ENCODE data around the gene HEG1. TPM values are rescaled to one million over a fixed set of nuclear protein-coding genes. Genes with fewer than 3 reads are reported as not detected.
"Not testable (repeated sequence)": the region's sequence is repeated elsewhere in the genome, so short reads cannot be mapped to it uniquely, and the experiment has no call there.

HEG1 gene
- total RNA-seq, 5 donors from 2014 or later (not counting 1 experiment from before 2014, with no cell fraction given), result 22.6 to 27.6 (median 25.6) TPM

DNA sequence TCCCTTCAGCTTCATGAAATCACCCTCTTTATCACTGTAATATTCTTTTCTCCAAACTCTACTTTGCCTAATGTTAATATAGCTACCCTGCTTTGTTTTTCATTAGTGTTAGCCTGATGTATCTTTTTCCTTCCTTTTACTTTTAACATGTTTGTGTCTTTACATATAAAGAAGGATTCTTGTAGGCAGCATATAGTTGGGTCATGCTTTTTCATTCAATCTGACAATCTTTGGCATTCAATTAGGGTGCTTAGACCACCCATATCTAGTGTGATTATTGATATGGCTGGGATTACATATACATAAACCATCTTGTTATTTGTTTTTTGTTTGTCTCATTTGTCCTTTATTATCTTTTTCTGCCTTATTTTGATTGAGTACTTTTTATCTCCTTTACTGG lies 34.9 kb upstream of the HEG1 start:
- Mint-ChIP-seq H3K27me3 (no peaks in the 10 kb centered on the region), H3K4me3 (no peak overlapping the region), H3K4me1 (no peaks in the 10 kb centered on the region), H3K36me3 (no peaks in the 10 kb centered on the region), H3K27ac (no peak overlapping the region), H3K9me3 (peaks cover 0 to 7% (median 6%) of the 10 kb centered on the region in 3 donors)
- ChIA-PET POLR2A (no interaction called here), CTCF (no interaction called here)
- no peak overlapping the region for H3K27ac ChIP-seq (ENCODE audit: low read length)
- H3K9me3 ChIP-seq, result peaks cover 2% of the 10 kb centered on the region
- peaks cover 0 to 2% of the 10 kb centered on the region in 2 experiments for H3K27me3 ChIP-seq (replicated peaks in 1 of 2; ENCODE audit: control insufficient read depth in 2 of 2, extremely low read depth in 1 of 2, insufficient read depth in 2 of 2, low read length in 1 of 2)
- no peak overlapping the region for H3K4me3 ChIP-seq (ENCODE audit: control insufficient read depth in 1 of 2, extremely low read depth in 1 of 2, low read length in 1 of 2)
- no peaks in the 10 kb centered on the region for H3K36me3 ChIP-seq (ENCODE audit: control insufficient read depth in 2 of 2, extremely low read depth in 1 of 2, insufficient read depth in 1 of 2, low read length in 1 of 2)
- H3K4me1 ChIP-seq (ENCODE audit: control insufficient read depth in 1 of 2, extremely low read depth in 1 of 2, insufficient read depth in 2 of 2, low read length in 2 of 2), result no peaks in the 10 kb centered on the region
- ATAC-seq (replicated peaks in 1 of 4) (no peak), DNase-seq (no peak)

DNA sequence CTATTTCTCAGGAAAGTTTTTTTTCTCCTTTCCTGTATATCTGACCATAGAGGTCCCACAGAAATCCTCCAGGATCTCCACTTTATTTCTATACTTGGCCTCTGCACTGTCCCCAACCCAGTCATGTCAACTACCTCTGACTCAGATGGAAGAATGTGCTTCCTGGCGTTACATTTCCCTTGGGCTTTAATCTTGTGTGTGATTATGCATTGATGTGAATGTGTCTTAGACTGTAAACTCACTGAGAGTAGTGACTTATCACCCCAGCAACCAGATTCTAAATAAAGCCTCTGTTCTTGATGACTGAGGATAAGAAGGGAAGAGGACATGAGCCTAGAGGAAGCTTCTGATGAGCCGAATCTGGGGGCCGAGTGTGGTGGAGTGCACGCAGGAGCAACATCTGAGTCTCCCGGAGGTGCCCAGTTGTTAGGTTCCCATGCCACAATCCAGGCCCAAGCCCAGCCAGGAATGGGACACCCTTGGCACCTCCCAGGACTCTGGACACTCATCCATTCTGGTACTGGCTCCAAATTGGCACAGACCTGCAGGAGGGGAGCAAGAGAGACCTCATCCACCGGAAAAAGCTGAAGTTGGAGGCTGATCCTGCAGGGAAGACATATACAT lies 32.1 kb upstream of the HEG1 start:
- Histone ChIP-seq H3K4me1 (ENCODE audit: control insufficient read depth in 1 of 2, extremely low read depth in 1 of 2, insufficient read depth in 2 of 2, low read length in 2 of 2) (no peaks in the 10 kb centered on the region), H3K36me3 (ENCODE audit: control insufficient read depth in 2 of 2, extremely low read depth in 1 of 2, insufficient read depth in 1 of 2, low read length in 1 of 2) (no peaks in the 10 kb centered on the region), H3K9me3 (peaks cover 2% of the 10 kb centered on the region), H3K27me3 (replicated peaks in 1 of 2; ENCODE audit: control insufficient read depth in 2 of 2, extremely low read depth in 1 of 2, insufficient read depth in 2 of 2, low read length in 1 of 2) (no peaks in the 10 kb centered on the region), H3K4me3 (ENCODE audit: control insufficient read depth in 1 of 2, extremely low read depth in 1 of 2, low read length in 1 of 2) (no peak overlapping the region), H3K27ac (ENCODE audit: low read length) (no peak overlapping the region)
- H3K27me3 Mint-ChIP-seq, result no peaks in the 10 kb centered on the region
- 95% methylated on average over 3 of the region's 6 CpGs for WGBS (ENCODE audit: insufficient coverage)
- ChIA-PET CTCF (no interaction called here), POLR2A (no interaction called here)
- no peaks in the 10 kb centered on the region for H3K36me3 Mint-ChIP-seq
- H3K27ac Mint-ChIP-seq, result no peak overlapping the region
- H3K4me3 Mint-ChIP-seq, result no peak overlapping the region
- H3K4me1 Mint-ChIP-seq, result no peaks in the 10 kb centered on the region
- DNase-seq, result no peak
- peaks cover 0 to 7% (median 6%) of the 10 kb centered on the region in 3 donors for H3K9me3 Mint-ChIP-seq
- ATAC-seq (replicated peaks in 1 of 4), result no peak

- Mint-ChIP-seq H3K4me1 (no peaks in the 10 kb centered on the region), H3K36me3 (no peaks in the 10 kb centered on the region), H3K9me3 (no peaks in the 10 kb centered on the region), H3K4me3 (no peak overlapping the region), H3K27ac (no peak overlapping the region), H3K27me3 (no peaks in the 10 kb centered on the region)
- Histone ChIP-seq H3K36me3 (ENCODE audit: control insufficient read depth in 2 of 2, extremely low read depth in 1 of 2, insufficient read depth in 1 of 2, low read length in 1 of 2) (no peaks in the 10 kb centered on the region), H3K27ac (ENCODE audit: low read length) (no peak overlapping the region), H3K27me3 (replicated peaks in 1 of 2; ENCODE audit: control insufficient read depth in 2 of 2, extremely low read depth in 1 of 2, insufficient read depth in 2 of 2, low read length in 1 of 2) (no peaks in the 10 kb centered on the region), H3K4me1 (ENCODE audit: control insufficient read depth in 1 of 2, extremely low read depth in 1 of 2, insufficient read depth in 2 of 2, low read length in 2 of 2) (no peaks in the 10 kb centered on the region), H3K4me3 (ENCODE audit: control insufficient read depth in 1 of 2, extremely low read depth in 1 of 2, low read length in 1 of 2) (no peak overlapping the region), H3K9me3 (no peaks in the 10 kb centered on the region)
- POLR2A ChIA-PET, result no interaction called here
- ATAC-seq (replicated peaks in 1 of 4) (no peak), DNase-seq (no peak)
- CTCF ChIA-PET, result no interaction called here
Measured at GRCh38 chr3:125085166-125085565, 29.4 kb upstream of the HEG1 start.

DNA sequence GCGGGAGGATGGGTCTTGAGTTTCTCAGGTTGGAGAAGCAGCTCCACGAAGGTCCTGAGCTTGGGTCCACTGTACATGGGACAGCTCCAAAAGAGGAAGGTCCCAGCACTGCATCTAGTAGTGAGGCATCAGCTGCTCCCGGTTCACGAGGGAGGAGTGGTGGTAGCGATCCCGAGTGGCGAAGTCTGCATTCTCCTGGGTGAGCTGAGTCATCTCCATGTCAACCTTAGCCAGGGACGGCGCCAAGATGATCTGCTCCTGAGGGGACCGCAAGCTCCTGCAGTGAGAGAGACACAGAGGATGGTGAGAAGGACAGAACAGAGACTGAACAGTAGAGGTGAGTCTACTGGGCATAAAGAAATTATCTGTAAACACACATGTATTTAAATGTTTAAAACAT lies 28.0 kb upstream of the HEG1 start:
- ATAC-seq (replicated peaks in 1 of 4) (no peak), DNase-seq (no peak)
- H3K4me3 ChIP-seq (ENCODE audit: control insufficient read depth in 1 of 2, extremely low read depth in 1 of 2, low read length in 1 of 2), result no peak overlapping the region
- H3K9me3 ChIP-seq, result no peaks in the 10 kb centered on the region
- CTCF ChIA-PET, result no interaction called here
- Mint-ChIP-seq H3K27me3 (no peaks in the 10 kb centered on the region), H3K9me3 (no peaks in the 10 kb centered on the region), H3K36me3 (no peaks in the 10 kb centered on the region), H3K4me3 (no peak overlapping the region), H3K4me1 (no peaks in the 10 kb centered on the region), H3K27ac (no peak overlapping the region)
- WGBS (ENCODE audit: insufficient coverage), result 77% methylated on average over 8 of the region's 10 CpGs
- H3K4me1 ChIP-seq (ENCODE audit: control insufficient read depth in 1 of 2, extremely low read depth in 1 of 2, insufficient read depth in 2 of 2, low read length in 2 of 2), result no peaks in the 10 kb centered on the region
- POLR2A ChIA-PET, result no interaction called here
- H3K27me3 ChIP-seq (replicated peaks in 1 of 2; ENCODE audit: control insufficient read depth in 2 of 2, extremely low read depth in 1 of 2, insufficient read depth in 2 of 2, low read length in 1 of 2), result no peaks in the 10 kb centered on the region
- H3K36me3 ChIP-seq (ENCODE audit: control insufficient read depth in 2 of 2, extremely low read depth in 1 of 2, insufficient read depth in 1 of 2, low read length in 1 of 2), result no peaks in the 10 kb centered on the region
- H3K27ac ChIP-seq (ENCODE audit: low read length), result no peak overlapping the region

DNA sequence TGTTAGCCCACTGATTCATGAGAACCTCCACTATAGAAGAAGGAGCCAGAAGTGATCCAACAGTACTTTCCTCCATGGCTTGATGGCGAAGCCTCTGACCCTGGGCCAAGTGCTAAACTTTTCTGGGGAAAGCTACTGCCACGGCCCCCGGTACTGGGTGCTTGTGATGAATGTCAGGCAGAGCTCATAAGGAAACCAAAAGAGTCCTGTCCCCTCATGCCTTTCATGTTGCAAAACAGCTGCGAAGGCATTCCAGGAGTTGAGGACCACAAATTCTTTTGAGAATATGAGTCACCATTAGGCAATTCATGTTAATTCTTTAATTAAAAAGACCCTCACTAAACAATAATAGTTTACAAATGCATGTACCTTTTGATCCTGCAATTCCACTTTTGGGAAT lies 26.5 kb upstream of the HEG1 start:
- H3K4me1 ChIP-seq (ENCODE audit: control insufficient read depth in 1 of 2, extremely low read depth in 1 of 2, insufficient read depth in 2 of 2, low read length in 2 of 2); H3K36me3 ChIP-seq (ENCODE audit: control insufficient read depth in 2 of 2, extremely low read depth in 1 of 2, insufficient read depth in 1 of 2, low read length in 1 of 2); H3K27ac Mint-ChIP-seq; ATAC-seq (replicated peaks in 1 of 4); H3K4me3 ChIP-seq (ENCODE audit: control insufficient read depth in 1 of 2, extremely low read depth in 1 of 2, low read length in 1 of 2); DNase-seq; H3K4me3 Mint-ChIP-seq; H3K36me3 Mint-ChIP-seq; H3K27me3 Mint-ChIP-seq; H3K9me3 ChIP-seq; H3K9me3 Mint-ChIP-seq; H3K27me3 ChIP-seq (replicated peaks in 1 of 2; ENCODE audit: control insufficient read depth in 2 of 2, extremely low read depth in 1 of 2, insufficient read depth in 2 of 2, low read length in 1 of 2); CTCF ChIA-PET; POLR2A ChIA-PET; H3K27ac ChIP-seq (ENCODE audit: low read length); H3K4me1 Mint-ChIP-seq: not testable (repeated sequence)
- WGBS (ENCODE audit: insufficient coverage), result no CpG with 5 or more reads among the region's 4 CpGs

GRCh38 chr3:125080077-125080476 lies 24.3 kb upstream of the HEG1 start:
- Histone ChIP-seq H3K27me3 (replicated peaks in 1 of 2; ENCODE audit: control insufficient read depth in 2 of 2, extremely low read depth in 1 of 2, insufficient read depth in 2 of 2, low read length in 1 of 2) (no peaks in the 10 kb centered on the region), H3K36me3 (ENCODE audit: control insufficient read depth in 2 of 2, extremely low read depth in 1 of 2, insufficient read depth in 1 of 2, low read length in 1 of 2) (no peaks in the 10 kb centered on the region), H3K4me1 (ENCODE audit: control insufficient read depth in 1 of 2, extremely low read depth in 1 of 2, insufficient read depth in 2 of 2, low read length in 2 of 2) (no peaks in the 10 kb centered on the region), H3K4me3 (ENCODE audit: control insufficient read depth in 1 of 2, extremely low read depth in 1 of 2, low read length in 1 of 2) (no peak overlapping the region), H3K9me3 (no peaks in the 10 kb centered on the region), H3K27ac (ENCODE audit: low read length) (no peak overlapping the region)
- DNase-seq (no peak), ATAC-seq (replicated peaks in 1 of 4) (no peak)
- ChIA-PET CTCF (no interaction called here), POLR2A (interaction anchor here in 1 of 2 donors (0.6 kb wide), 1 partner anchor 132 kb away, joined by 3 read pairs; no protein-coding TSS in a partner anchor)
- Mint-ChIP-seq H3K27me3 (no peaks in the 10 kb centered on the region), H3K4me1 (peaks cover 0 to 7% (median 0%) of the 10 kb centered on the region in 3 donors), H3K9me3 (no peaks in the 10 kb centered on the region), H3K36me3 (no peaks in the 10 kb centered on the region), H3K27ac (no peak overlapping the region), H3K4me3 (no peak overlapping the region)
- 91% methylated on average over 1 of the region's 1 CpG for WGBS (ENCODE audit: insufficient coverage)

GRCh38 chr3:125079675-125080045 lies 23.9 kb upstream of the HEG1 start:
- ATAC-seq (replicated peaks in 1 of 4), result no peak
- DNase-seq, result no peak

More at GRCh38 chr3:125079675-125080045, 23.9 kb upstream of the HEG1 start:
- WGBS (ENCODE audit: insufficient coverage), result 78% methylated on average over 1 of the region's 1 CpG
- no peak overlapping the region for H3K27ac Mint-ChIP-seq
- H3K36me3 Mint-ChIP-seq, result no peaks in the 10 kb centered on the region
- Histone ChIP-seq H3K9me3 (no peaks in the 10 kb centered on the region), H3K4me3 (ENCODE audit: control insufficient read depth in 1 of 2, extremely low read depth in 1 of 2, low read length in 1 of 2) (no peak overlapping the region), H3K36me3 (ENCODE audit: control insufficient read depth in 2 of 2, extremely low read depth in 1 of 2, insufficient read depth in 1 of 2, low read length in 1 of 2) (no peaks in the 10 kb centered on the region), H3K4me1 (ENCODE audit: control insufficient read depth in 1 of 2, extremely low read depth in 1 of 2, insufficient read depth in 2 of 2, low read length in 2 of 2) (no peaks in the 10 kb centered on the region), H3K27me3 (replicated peaks in 1 of 2; ENCODE audit: control insufficient read depth in 2 of 2, extremely low read depth in 1 of 2, insufficient read depth in 2 of 2, low read length in 1 of 2) (no peaks in the 10 kb centered on the region), H3K27ac (ENCODE audit: low read length) (no peak overlapping the region)
- H3K4me1 Mint-ChIP-seq, result peaks cover 0 to 7% (median 0%) of the 10 kb centered on the region in 3 donors
- no peak overlapping the region for H3K4me3 Mint-ChIP-seq
- H3K27me3 Mint-ChIP-seq, result no peaks in the 10 kb centered on the region
- H3K9me3 Mint-ChIP-seq, result no peaks in the 10 kb centered on the region
- POLR2A ChIA-PET, result interaction anchor here in 1 of 2 donors (0.6 kb wide), 1 partner anchor 131 kb away, joined by 3 read pairs; no protein-coding TSS in a partner anchor
- CTCF ChIA-PET, result no interaction called here

Measured in T-cell (primary cell).